Ishikawa (cell line): ENCODE results near the gene PRG2.

Experiments used
- EP300 ChIP-seq: IDR thresholded peaks from 2 replicates; pipeline ENCODE4 v1.6.1; 2012; ENCODE audit warnings: borderline replicate concordance
- FOXM1 ChIP-seq: IDR thresholded peaks from 2 replicates; pipeline ENCODE4 v1.6.1; 2012; ENCODE audit warnings: low read depth, borderline replicate concordance
- TAF1 ChIP-seq: IDR thresholded peaks from 2 replicates; pipeline ENCODE4 v1.6.1; 2012; ENCODE audit warnings: low read depth, mild to moderate bottlenecking
- TEAD4 ChIP-seq: IDR thresholded peaks from 2 replicates; pipeline ENCODE4 v1.6.1; 2012
- TF ChIP-seq, protein P1 (sequence below): IDR thresholded peaks from 2 replicates; pipeline ENCODE4 v1.6.1; 2012

DNA sequence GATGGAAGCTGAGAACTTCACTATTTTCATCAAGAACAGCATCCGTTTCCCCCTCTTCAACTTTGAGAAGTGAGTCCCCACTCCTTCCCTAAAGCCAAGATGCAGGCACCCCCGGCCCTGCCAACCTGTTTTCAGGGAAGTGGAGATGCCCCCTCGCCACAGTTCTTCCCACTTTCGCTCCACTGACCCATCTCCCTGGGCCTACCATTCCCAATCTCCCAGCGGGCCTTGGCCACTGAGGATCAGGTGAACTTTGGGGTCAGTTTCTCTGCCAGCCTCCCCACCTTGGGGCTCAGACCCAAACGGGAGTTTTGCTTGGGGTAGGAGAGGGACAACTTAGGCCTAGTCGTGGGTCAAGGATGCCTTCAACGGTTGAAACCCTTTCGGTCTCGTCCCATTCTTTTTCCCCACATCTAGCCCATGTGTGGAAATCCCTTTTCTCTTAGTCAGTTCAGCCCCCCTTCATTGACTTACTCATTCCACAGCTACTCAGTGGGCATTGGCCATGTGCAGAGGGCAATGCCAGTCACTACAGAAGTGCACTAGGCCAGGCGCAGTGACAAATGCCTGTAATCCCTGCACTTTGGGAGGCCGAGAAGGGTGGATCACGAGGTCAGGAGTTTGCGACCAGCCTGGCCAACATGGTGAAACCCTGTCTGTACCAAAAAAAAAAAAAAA, 41.7 kb downstream of the PRG2 start:
- TF ChIP-seq TAF1 (no peak), FOXM1 (no peak), TEAD4 (no peak), EP300 (no peak)
- TF ChIP-seq, protein P1, sequence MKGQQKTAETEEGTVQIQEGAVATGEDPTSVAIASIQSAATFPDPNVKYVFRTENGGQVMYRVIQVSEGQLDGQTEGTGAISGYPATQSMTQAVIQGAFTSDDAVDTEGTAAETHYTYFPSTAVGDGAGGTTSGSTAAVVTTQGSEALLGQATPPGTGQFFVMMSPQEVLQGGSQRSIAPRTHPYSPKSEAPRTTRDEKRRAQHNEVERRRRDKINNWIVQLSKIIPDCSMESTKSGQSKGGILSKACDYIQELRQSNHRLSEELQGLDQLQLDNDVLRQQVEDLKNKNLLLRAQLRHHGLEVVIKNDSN: no peak
